ENCODE measurements around the gene COL27A1.

The COL27A1 gene

GRCh38 chr9:114140401-114140800 is 14.9 kb upstream of the COL27A1 start:
- TF ChIP-seq TAF1 (IDR thresholded peaks at IDR 0.05; ENCODE audit: borderline replicate concordance, insufficient read depth, low read length) (no peak), POLR2AphosphoS5 (IDR thresholded peaks at IDR 0.05; ENCODE audit: low read depth, low read length) (no peak), SIN3A (IDR thresholded peaks at IDR 0.05; ENCODE audit: borderline replicate concordance, insufficient read depth, low read length) (no peak)
- TF ChIP-seq, protein P1, sequence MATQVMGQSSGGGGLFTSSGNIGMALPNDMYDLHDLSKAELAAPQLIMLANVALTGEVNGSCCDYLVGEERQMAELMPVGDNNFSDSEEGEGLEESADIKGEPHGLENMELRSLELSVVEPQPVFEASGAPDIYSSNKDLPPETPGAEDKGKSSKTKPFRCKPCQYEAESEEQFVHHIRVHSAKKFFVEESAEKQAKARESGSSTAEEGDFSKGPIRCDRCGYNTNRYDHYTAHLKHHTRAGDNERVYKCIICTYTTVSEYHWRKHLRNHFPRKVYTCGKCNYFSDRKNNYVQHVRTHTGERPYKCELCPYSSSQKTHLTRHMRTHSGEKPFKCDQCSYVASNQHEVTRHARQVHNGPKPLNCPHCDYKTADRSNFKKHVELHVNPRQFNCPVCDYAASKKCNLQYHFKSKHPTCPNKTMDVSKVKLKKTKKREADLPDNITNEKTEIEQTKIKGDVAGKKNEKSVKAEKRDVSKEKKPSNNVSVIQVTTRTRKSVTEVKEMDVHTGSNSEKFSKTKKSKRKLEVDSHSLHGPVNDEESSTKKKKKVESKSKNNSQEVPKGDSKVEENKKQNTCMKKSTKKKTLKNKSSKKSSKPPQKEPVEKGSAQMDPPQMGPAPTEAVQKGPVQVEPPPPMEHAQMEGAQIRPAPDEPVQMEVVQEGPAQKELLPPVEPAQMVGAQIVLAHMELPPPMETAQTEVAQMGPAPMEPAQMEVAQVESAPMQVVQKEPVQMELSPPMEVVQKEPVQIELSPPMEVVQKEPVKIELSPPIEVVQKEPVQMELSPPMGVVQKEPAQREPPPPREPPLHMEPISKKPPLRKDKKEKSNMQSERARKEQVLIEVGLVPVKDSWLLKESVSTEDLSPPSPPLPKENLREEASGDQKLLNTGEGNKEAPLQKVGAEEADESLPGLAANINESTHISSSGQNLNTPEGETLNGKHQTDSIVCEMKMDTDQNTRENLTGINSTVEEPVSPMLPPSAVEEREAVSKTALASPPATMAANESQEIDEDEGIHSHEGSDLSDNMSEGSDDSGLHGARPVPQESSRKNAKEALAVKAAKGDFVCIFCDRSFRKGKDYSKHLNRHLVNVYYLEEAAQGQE (IDR thresholded peaks at IDR 0.05; ENCODE audit: insufficient read depth in 1 of 2, low read depth in 2 of 2, low read length in 2 of 2), result no peak

GRCh38 chr9:114140850-114141249 is 14.5 kb upstream of the COL27A1 start:
- TF ChIP-seq TAF1 (IDR thresholded peaks at IDR 0.05; ENCODE audit: borderline replicate concordance, insufficient read depth, low read length), result no peak
- TF ChIP-seq FOXP2 (optimal IDR thresholded peaks at IDR 0.05; ENCODE audit: borderline replicate concordance, extremely low read depth, extremely low read length, insufficient read depth), result no peak
- no peak for TF ChIP-seq POLR2AphosphoS5 (IDR thresholded peaks at IDR 0.05; ENCODE audit: low read depth, low read length)
- TF ChIP-seq, protein P1 (IDR thresholded peaks at IDR 0.05; ENCODE audit: insufficient read depth in 1 of 2, low read depth in 2 of 2, low read length in 2 of 2), result no peak
- TF ChIP-seq SIN3A (IDR thresholded peaks at IDR 0.05; ENCODE audit: borderline replicate concordance, insufficient read depth, low read length), result no peak

GRCh38 chr9:114141553-114142402 is 13.6 kb upstream of the COL27A1 start:
- TF ChIP-seq SIN3A (IDR thresholded peaks at IDR 0.05; ENCODE audit: borderline replicate concordance, insufficient read depth, low read length) (no peak), FOXP2 (optimal IDR thresholded peaks at IDR 0.05; ENCODE audit: borderline replicate concordance, extremely low read depth, extremely low read length, insufficient read depth) (no peak), TAF1 (IDR thresholded peaks at IDR 0.05; ENCODE audit: borderline replicate concordance, insufficient read depth, low read length) (no peak), POLR2AphosphoS5 (IDR thresholded peaks at IDR 0.05; ENCODE audit: low read depth, low read length) (no peak)
- TF ChIP-seq, protein P1 (IDR thresholded peaks at IDR 0.05; ENCODE audit: insufficient read depth in 1 of 2, low read depth in 2 of 2, low read length in 2 of 2), result no peak

DNA sequence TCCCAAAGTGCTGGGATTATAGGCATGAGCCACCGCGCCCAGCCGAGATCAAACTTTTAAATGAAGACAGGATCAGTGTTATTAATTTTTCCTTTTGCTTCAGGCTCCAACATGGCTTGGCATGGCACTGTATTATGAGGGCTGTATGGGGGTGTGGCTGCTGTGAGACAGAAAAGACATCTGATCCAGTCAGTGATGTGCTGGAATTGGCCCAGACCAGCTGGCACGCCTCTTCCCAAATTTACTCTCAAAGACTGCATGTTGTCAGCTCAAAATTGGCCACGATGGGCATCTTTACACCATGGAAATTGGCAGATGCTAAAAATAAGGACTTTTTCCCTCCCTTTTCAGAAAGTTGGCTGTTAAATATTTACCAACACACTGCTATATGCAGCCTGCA is 12.1 kb upstream of the COL27A1 start:
- TF ChIP-seq FOXP2 (optimal IDR thresholded peaks at IDR 0.05; ENCODE audit: borderline replicate concordance, extremely low read depth, extremely low read length, insufficient read depth), result no peak
- TF ChIP-seq POLR2AphosphoS5 (IDR thresholded peaks at IDR 0.05; ENCODE audit: low read depth, low read length), result no peak
- TF ChIP-seq SIN3A (IDR thresholded peaks at IDR 0.05; ENCODE audit: borderline replicate concordance, insufficient read depth, low read length), result no peak
- no peak for TF ChIP-seq TAF1 (IDR thresholded peaks at IDR 0.05; ENCODE audit: borderline replicate concordance, insufficient read depth, low read length)
- TF ChIP-seq, protein P1 (IDR thresholded peaks at IDR 0.05; ENCODE audit: insufficient read depth in 1 of 2, low read depth in 2 of 2, low read length in 2 of 2), result no peak
